ENCODE measurements around the gene CHTF18.

- TF ChIP-seq CTCF (optimal IDR thresholded peaks at IDR 0.05 in 1 of 3, IDR thresholded peaks at IDR 0.05 in 1 of 3, conservative IDR thresholded peaks at IDR 0.05 in 1 of 3; ENCODE audit: extremely low read depth in 1 of 3, insufficient read depth in 2 of 3, low read length in 3 of 3) (no peak), EZH2 (IDR thresholded peaks at IDR 0.05; ENCODE audit: low read length) (no peak)
Observed at GRCh38 chr16:803754-804080, 15.3 kb downstream of the CHTF18 start.

All from keratinocyte (primary cell).